KMS-11 (cell line): ENCODE measurements around the gene IGFBP3.

Experiments used
- H2AFZ ChIP-seq: fragments of 200-600 bp; sonication (generic); 2 replicates; pipeline ENCODE4 v1.6.1; 2016; ENCODE audit warnings: antibody characterized with exemption, mixed run types, low read depth
- H3K27ac ChIP-seq: fragments of 200-600 bp; sonication (generic); 2 replicates; pipeline ENCODE4 v1.6.1; 2016; ENCODE audit warnings: mild to moderate bottlenecking, mixed run types
- H3K27me3 ChIP-seq: fragments of 200-600 bp; sonication (generic); 2 replicates; pipeline ENCODE4 v1.6.1; 2017; ENCODE audit warnings: mild to moderate bottlenecking, low read depth, mixed run types, moderate library complexity; ENCODE audit not compliant: insufficient read depth
- H3K36me3 ChIP-seq: fragments of 200-600 bp; sonication (generic); 2 replicates; pipeline ENCODE4 v1.6.1; 2017; ENCODE audit warnings: mild to moderate bottlenecking, mixed run types; ENCODE audit not compliant: insufficient read depth
- H3K4me1 ChIP-seq: fragments of 200-600 bp; sonication (generic); 2 replicates; pipeline ENCODE4 v1.6.1; 2016; ENCODE audit warnings: mild to moderate bottlenecking, low read depth, mixed run types; ENCODE audit not compliant: poor library complexity, severe bottlenecking
- H3K4me2 ChIP-seq: fragments of 200-600 bp; sonication (generic); 2 replicates; pipeline ENCODE4 v1.7.0; 2016; ENCODE audit warnings: mild to moderate bottlenecking, mixed run types
- H3K4me3 ChIP-seq: fragments of 200-600 bp; sonication (generic); IDR thresholded peaks from 2 replicates; pipeline ENCODE4 v1.6.1; 2017; ENCODE audit warnings: low read depth, low read length, mixed read lengths; ENCODE audit not compliant: insufficient read depth
- H3K79me2 ChIP-seq: fragments of 200-600 bp; sonication (generic); 2 replicates; pipeline ENCODE4 v1.6.1; 2016; ENCODE audit warnings: low read depth, mixed run types; ENCODE audit not compliant: insufficient read depth
- H3K9ac ChIP-seq: fragments of 200-600 bp; sonication (generic); 2 replicates; pipeline ENCODE4 v1.6.1; 2016; ENCODE audit warnings: mild to moderate bottlenecking, mixed run types
- H4K20me1 ChIP-seq: fragments of 200-600 bp; sonication (generic); 2 replicates; pipeline ENCODE4 v1.6.1; 2016; ENCODE audit warnings: mild to moderate bottlenecking, mixed run types; ENCODE audit not compliant: insufficient read depth
- TF ChIP-seq, protein P1 (sequence below): fragments of 200-600 bp; sonication (generic); conservative IDR thresholded peaks from 2 replicates; pipeline ENCODE4 v1.6.1; 2017; ENCODE audit warnings: low read depth, mild to moderate bottlenecking, antibody characterized with exemption, low read length, moderate library complexity, mixed read lengths

Gene IGFBP3

GRCh38 chr7:45915606-45916005, 5.5 kb downstream of the IGFBP3 start:
- Histone ChIP-seq H3K27me3 (no peaks in the 10 kb centered on the region), H3K4me1 (peaks cover 16% of the 10 kb centered on the region), H4K20me1 (no peaks in the 10 kb centered on the region), H3K27ac (no peak overlapping the region), H3K4me3 (no peak overlapping the region), H2AFZ (no peak overlapping the region), H3K9ac (no peak overlapping the region), H3K4me2 (no peak overlapping the region), H3K36me3 (no peaks in the 10 kb centered on the region), H3K79me2 (no peaks in the 10 kb centered on the region)
- TF ChIP-seq, protein P1, sequence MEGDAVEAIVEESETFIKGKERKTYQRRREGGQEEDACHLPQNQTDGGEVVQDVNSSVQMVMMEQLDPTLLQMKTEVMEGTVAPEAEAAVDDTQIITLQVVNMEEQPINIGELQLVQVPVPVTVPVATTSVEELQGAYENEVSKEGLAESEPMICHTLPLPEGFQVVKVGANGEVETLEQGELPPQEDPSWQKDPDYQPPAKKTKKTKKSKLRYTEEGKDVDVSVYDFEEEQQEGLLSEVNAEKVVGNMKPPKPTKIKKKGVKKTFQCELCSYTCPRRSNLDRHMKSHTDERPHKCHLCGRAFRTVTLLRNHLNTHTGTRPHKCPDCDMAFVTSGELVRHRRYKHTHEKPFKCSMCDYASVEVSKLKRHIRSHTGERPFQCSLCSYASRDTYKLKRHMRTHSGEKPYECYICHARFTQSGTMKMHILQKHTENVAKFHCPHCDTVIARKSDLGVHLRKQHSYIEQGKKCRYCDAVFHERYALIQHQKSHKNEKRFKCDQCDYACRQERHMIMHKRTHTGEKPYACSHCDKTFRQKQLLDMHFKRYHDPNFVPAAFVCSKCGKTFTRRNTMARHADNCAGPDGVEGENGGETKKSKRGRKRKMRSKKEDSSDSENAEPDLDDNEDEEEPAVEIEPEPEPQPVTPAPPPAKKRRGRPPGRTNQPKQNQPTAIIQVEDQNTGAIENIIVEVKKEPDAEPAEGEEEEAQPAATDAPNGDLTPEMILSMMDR = no peak

GRCh38 chr7:45914911-45915310, 6.2 kb downstream of the IGFBP3 start:
- H4K20me1 ChIP-seq = no peaks in the 10 kb centered on the region
- H3K4me2 ChIP-seq = no peak overlapping the region
- no peak overlapping the region for H2AFZ ChIP-seq
- H3K27me3 ChIP-seq = no peaks in the 10 kb centered on the region
- TF ChIP-seq, protein P1 = no peak
- no peak overlapping the region for H3K27ac ChIP-seq
- no peak overlapping the region for H3K9ac ChIP-seq
- no peaks in the 10 kb centered on the region for H3K79me2 ChIP-seq
- H3K36me3 ChIP-seq = no peaks in the 10 kb centered on the region
- H3K4me3 ChIP-seq = no peak overlapping the region
- peaks cover 16% of the 10 kb centered on the region for H3K4me1 ChIP-seq

DNA sequence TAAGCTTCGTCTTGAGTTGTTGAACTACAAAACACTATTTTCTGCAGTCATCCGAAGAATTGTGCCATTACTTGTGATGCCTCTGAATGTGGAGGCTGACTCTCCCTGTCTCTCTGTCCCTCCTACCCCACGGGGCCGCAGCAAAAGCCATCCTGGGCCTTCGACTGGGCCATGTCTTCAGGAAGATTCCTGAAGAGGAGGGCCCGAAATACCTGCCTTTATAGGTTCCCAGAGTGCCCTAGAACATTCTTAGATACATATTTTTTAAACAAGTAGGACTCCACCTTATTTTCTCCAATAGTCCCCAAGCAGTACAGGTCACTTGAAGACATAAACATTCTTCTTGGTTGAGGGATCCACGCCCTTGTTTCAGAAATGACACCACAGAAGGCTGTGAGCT, 8.1 kb downstream of the IGFBP3 start:
- Histone ChIP-seq H3K9ac (no peak overlapping the region), H3K27ac (no peak overlapping the region), H3K36me3 (no peaks in the 10 kb centered on the region)

DNA sequence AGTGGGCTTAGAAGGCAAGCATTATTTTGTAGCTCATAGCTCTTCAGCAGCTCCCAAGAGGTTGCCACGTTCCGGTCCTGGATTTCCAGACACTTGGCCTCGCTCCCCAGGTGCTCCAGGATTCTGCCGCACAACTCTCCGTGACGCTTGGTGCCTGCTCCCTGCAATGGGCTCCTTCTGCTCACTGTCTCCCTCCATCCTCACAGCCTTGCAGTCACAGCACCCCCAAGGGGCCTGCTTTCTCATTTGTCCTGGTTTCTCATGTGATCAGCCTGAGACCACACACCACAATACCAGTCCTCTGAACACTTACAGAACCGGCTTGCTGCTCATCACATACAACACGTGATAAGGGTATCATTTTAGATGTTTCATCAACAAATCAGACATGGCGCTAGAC, 9.8 kb downstream of the IGFBP3 start:
- Histone ChIP-seq H3K9ac (no peak overlapping the region), H3K4me2 (no peak overlapping the region), H4K20me1 (no peaks in the 10 kb centered on the region), H3K4me1 (no peaks in the 10 kb centered on the region), H3K79me2 (no peaks in the 10 kb centered on the region), H3K27ac (no peak overlapping the region), H2AFZ (no peak overlapping the region), H3K27me3 (no peaks in the 10 kb centered on the region), H3K4me3 (no peak overlapping the region), H3K36me3 (no peaks in the 10 kb centered on the region)
- TF ChIP-seq, protein P1 = no peak

More for the DNA sequence above, 8.1 kb downstream of the IGFBP3 start:
- H3K4me2 ChIP-seq = no peak overlapping the region
- H2AFZ ChIP-seq = no peak overlapping the region
- H3K4me1 ChIP-seq = peaks cover 4% of the 10 kb centered on the region
- H4K20me1 ChIP-seq = no peaks in the 10 kb centered on the region
- H3K4me3 ChIP-seq = no peak overlapping the region
- TF ChIP-seq, protein P1 = no peak
- no peaks in the 10 kb centered on the region for H3K79me2 ChIP-seq
- H3K27me3 ChIP-seq = no peaks in the 10 kb centered on the region
